ENCODE measurements around the gene ZNF488.

Gene ZNF488

GRCh38 chr10:47333532-47333931 lies 50.6 kb downstream of the ZNF488 start:
- TF ChIP-seq POLR2AphosphoS5 (IDR thresholded peaks at IDR 0.05; ENCODE audit: low read depth, low read length) (no peak), SIN3A (IDR thresholded peaks at IDR 0.05; ENCODE audit: borderline replicate concordance, insufficient read depth, low read length) (no peak), FOXP2 (optimal IDR thresholded peaks at IDR 0.05; ENCODE audit: borderline replicate concordance, extremely low read depth, extremely low read length, insufficient read depth) (no peak), REST (IDR thresholded peaks at IDR 0.05; ENCODE audit: insufficient read depth in 1 of 2, low read depth in 2 of 2, low read length in 2 of 2) (no peak), TAF1 (IDR thresholded peaks at IDR 0.05; ENCODE audit: borderline replicate concordance, insufficient read depth, low read length) (no peak)

- no peak for TF ChIP-seq REST (IDR thresholded peaks at IDR 0.05; ENCODE audit: insufficient read depth in 1 of 2, low read depth in 2 of 2, low read length in 2 of 2)
- TF ChIP-seq TAF1 (IDR thresholded peaks at IDR 0.05; ENCODE audit: borderline replicate concordance, insufficient read depth, low read length): no peak
- no peak for TF ChIP-seq SIN3A (IDR thresholded peaks at IDR 0.05; ENCODE audit: borderline replicate concordance, insufficient read depth, low read length)
- TF ChIP-seq FOXP2 (optimal IDR thresholded peaks at IDR 0.05; ENCODE audit: borderline replicate concordance, extremely low read depth, extremely low read length, insufficient read depth): no peak
These were observed 51.1 kb downstream of the ZNF488 start for GRCh38 chr10:47332946-47333345.

GRCh38 chr10:47332371-47332770 lies 51.7 kb downstream of the ZNF488 start:
- TF ChIP-seq REST (IDR thresholded peaks at IDR 0.05; ENCODE audit: insufficient read depth in 1 of 2, low read depth in 2 of 2, low read length in 2 of 2) (no peak), POLR2AphosphoS5 (IDR thresholded peaks at IDR 0.05; ENCODE audit: low read depth, low read length) (no peak)

GRCh38 chr10:47331954-47332353 lies 52.1 kb downstream of the ZNF488 start:
- TF ChIP-seq TAF1 (IDR thresholded peaks at IDR 0.05; ENCODE audit: borderline replicate concordance, insufficient read depth, low read length) (no peak), SIN3A (IDR thresholded peaks at IDR 0.05; ENCODE audit: borderline replicate concordance, insufficient read depth, low read length) (no peak), REST (IDR thresholded peaks at IDR 0.05; ENCODE audit: insufficient read depth in 1 of 2, low read depth in 2 of 2, low read length in 2 of 2) (no peak), POLR2AphosphoS5 (IDR thresholded peaks at IDR 0.05; ENCODE audit: low read depth, low read length) (no peak), FOXP2 (optimal IDR thresholded peaks at IDR 0.05; ENCODE audit: borderline replicate concordance, extremely low read depth, extremely low read length, insufficient read depth) (no peak)

- TF ChIP-seq POLR2AphosphoS5 (IDR thresholded peaks at IDR 0.05; ENCODE audit: low read depth, low read length) (no peak), TAF1 (IDR thresholded peaks at IDR 0.05; ENCODE audit: borderline replicate concordance, insufficient read depth, low read length) (no peak)
These were observed 52.6 kb downstream of the ZNF488 start for GRCh38 chr10:47331491-47331890.
